22Rv1 (cell line): Measurements from ENCODE around the gene COPS3.

Source experiments
- ZFX ChIP-seq: fragments of 450-650 bp; IDR thresholded peaks from 2 replicates; pipeline ENCODE4 v1.6.1; 2017; ENCODE audit warnings: antibody characterized with exemption, borderline replicate concordance
- TF ChIP-seq, protein P1 (sequence below): fragments of 450-650 bp; IDR thresholded peaks from 2 replicates; pipeline ENCODE4 v1.5.1; 2017; ENCODE audit warnings: mild to moderate bottlenecking

GRCh38 chr17:17320911-17321220 is 39.8 kb upstream of the COPS3 start:
- TF ChIP-seq, protein P1, sequence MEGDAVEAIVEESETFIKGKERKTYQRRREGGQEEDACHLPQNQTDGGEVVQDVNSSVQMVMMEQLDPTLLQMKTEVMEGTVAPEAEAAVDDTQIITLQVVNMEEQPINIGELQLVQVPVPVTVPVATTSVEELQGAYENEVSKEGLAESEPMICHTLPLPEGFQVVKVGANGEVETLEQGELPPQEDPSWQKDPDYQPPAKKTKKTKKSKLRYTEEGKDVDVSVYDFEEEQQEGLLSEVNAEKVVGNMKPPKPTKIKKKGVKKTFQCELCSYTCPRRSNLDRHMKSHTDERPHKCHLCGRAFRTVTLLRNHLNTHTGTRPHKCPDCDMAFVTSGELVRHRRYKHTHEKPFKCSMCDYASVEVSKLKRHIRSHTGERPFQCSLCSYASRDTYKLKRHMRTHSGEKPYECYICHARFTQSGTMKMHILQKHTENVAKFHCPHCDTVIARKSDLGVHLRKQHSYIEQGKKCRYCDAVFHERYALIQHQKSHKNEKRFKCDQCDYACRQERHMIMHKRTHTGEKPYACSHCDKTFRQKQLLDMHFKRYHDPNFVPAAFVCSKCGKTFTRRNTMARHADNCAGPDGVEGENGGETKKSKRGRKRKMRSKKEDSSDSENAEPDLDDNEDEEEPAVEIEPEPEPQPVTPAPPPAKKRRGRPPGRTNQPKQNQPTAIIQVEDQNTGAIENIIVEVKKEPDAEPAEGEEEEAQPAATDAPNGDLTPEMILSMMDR = no peak
- no peak for TF ChIP-seq ZFX
